ENCODE results near the gene DYNAP.

DYNAP gene

DNA sequence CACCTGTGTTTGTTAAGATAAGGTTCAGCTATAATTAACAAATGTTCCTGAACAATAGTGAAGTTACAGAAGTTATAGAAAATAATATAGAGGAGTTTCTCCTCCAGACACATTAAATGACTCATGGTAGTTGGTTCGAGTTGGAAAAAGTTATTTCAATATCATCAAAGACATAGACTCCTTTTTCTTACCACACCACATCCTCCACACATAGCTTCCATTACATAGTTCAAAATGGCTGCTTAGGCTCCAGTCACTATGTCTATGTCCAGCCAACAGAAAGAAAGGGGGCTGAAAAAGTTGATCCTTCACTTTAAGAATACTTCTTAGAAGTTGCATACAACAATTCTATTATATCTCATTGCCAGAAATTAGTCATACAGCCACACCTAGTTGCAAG lies 50.7 kb downstream of the DYNAP start:
- DNase-seq = no peak

GRCh38 chr18:54647176-54647575 lies 56.1 kb downstream of the DYNAP start:
- DNase-seq = no peak
